Hematopoietic multipotent progenitor cell (in vitro differentiated cells): ENCODE measurements around the gene ZMYM4. TPM values are rescaled to one million over a fixed set of nuclear protein-coding genes. Genes with fewer than 3 reads are reported as not detected.

Experiments
- DNase-seq, 3 donors: peaks; one replicate each; pipeline ENCODE4 v3.0.0-alpha.2; 2011 to 2015; ENCODE audit warnings: low read depth in 2 of 3, low spot score in 2 of 3
- total RNA-seq: library from RNA; depleted of rRNA; stranded (reverse); fragments of >200 nt; gene quantifications from one replicate; pipeline ENCODE4 v1.2.3, GENCODE V29; 2012

ZMYM4 gene
- total RNA-seq, 1 donor, result 26.7 TPM

DNA sequence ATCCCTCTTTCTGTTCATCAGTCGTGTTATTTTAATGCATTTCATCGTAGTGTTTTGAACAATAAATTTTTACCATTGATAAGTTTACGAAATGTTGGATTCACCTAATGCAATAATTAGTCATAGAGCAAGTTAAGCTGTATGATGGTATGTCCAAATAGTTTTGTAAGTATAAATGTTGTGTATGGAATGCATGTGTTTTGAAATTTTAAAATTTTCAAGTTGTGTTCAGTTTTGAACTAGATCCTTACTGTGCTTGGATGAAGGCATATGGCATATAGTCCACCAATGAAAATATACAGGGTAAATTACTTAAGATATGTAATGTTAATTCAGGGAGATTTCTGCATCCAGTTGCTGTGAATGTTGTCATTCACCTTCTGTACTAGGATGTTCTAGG lies 2.3 kb downstream of the ZMYM4 start:
- DNase-seq, result no peak

GRCh38 chr1:35274197-35274596 lies 5.7 kb downstream of the ZMYM4 start:
- DNase-seq, result no peak

DNA sequence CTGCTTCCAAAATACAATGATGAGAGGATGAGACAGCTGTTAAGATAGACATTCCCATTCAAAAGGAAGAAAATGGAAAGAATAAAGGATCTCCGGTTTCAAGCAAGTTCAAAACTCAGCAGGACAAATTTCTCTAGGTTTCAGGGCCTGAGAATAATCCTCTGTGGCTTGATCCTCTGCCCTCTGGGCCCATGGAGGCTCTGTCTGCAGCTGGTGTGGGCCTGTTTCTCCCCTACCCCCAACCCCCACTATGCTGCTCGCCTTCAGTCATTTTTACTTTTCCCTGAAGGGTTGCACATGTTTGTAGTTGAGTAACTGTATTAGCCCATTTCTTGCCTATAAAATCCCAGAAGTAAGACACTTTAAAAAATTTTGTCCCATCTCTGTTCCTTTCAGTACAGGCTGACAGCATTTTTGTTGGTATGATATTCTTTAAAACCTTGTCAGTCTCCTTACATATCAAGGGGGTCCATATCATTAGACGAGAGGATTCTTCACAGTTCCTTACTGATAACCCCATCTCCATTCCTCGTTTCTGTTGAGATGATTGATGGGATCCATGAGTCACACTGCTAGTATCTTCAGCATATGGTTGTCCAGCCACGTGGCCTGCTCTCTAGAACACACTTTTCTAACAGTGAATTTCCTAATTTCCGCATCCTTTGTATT lies 10.5 kb downstream of the ZMYM4 start:
- no peak for DNase-seq

- DNase-seq, result no peak
These were observed 11.0 kb downstream of the ZMYM4 start for GRCh38 chr1:35279555-35279904.

GRCh38 chr1:35280006-35280405 lies 11.5 kb downstream of the ZMYM4 start:
- no peak for DNase-seq

DNA sequence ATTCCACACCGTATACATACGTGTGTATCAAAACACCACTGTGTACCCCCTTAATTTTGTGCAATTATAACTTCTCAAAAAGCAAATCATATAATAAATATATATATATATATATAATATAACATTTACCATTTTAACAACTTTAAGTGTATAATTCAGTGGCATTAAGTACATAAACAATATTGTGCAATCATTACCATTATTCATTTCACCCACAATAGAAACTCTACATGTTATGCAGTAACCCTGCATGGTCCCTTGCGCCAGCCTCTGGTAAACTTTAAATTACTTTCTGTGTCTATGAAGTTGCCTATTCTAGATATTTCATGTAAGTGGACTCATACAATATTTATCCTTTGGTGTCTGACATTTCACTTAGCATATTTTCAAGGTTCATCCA lies 13.1 kb downstream of the ZMYM4 start:
- DNase-seq, result no peak

- no peak for DNase-seq
These were observed 13.7 kb downstream of the ZMYM4 start for GRCh38 chr1:35282172-35282571.

DNA sequence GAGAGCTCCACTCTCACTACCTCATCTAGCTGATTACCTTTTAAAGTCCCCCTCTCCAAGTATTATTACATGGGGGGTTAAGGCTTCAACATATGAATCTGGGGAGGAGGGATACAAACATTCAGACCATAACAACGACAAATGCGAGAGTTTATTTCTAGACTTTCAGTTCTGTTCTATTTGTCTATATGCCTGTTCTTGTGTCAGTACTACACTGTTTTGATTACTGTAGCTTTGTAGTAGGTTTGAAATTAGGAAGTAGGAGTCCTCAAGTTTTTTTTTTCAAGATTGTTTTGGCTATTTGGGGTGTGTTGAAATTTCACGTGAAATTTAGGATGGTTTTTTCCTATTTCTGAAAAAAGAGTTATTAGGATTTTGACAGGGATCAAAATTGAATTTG lies 16.3 kb downstream of the ZMYM4 start:
- no peak for DNase-seq

- no peak for DNase-seq
These were observed 17.5 kb downstream of the ZMYM4 start for GRCh38 chr1:35285771-35286606.

DNA sequence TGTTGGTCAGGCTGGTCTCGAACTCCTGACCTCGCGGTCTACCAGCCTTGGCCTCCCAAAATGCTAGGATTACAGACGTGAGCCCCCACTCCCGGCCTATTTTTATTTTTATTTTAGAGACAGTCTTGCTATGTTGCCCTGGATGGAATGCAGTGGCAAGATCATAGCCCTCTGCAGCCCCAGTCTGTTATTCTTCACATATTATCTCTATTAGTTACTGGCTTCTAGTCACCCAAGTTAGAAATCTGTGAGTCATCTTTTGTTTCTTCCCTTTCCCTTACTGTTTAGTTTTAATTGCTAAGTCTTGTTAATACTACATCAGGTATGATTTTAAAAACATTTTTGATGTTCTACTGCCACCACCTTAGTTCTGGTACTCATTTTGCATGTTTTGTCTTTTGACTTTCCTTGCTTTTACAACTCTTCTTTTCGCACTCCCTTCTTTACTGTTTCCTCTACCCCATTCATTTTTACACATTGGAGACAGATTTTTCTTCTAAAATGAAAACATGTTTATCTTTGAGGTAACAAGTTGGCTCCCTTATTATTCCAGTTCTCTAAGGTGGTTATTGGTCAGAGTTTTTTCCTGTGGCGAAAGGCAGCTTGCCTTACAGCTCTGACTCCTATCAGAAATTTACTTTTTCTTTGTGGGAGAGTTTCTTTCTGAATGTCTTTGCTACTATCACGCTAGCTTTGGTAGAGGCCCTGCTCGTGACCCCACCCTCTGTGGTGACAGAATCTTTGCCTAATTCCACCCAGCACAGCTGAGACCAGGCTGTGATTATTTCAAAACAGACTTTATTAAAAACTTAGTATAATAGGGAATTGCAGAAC lies 19.5 kb downstream of the ZMYM4 start:
- DNase-seq, result peak in 2 of 3 donors; percentile 12 to 30

DNA sequence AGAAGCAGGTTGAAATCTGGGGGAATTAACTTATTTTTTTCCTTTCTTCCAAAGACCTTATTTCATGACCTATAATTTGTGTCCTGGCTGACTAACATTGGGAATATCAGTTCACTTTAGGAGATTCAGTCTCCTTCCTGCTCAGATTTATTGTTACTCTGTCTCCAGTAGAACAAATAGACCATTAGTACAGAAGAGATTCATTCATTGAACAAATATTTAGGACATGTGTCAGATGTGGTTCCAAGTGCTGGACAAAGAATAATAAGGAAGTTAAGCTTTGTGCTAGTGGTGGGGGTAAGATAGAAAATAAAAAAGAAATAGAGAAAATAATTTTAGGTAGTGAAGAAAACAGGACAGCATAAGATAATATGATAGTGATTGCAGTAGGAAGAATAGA lies 20.3 kb downstream of the ZMYM4 start:
- DNase-seq, result no peak

GRCh38 chr1:35290452-35290851 lies 21.9 kb downstream of the ZMYM4 start:
- no peak for DNase-seq

DNA sequence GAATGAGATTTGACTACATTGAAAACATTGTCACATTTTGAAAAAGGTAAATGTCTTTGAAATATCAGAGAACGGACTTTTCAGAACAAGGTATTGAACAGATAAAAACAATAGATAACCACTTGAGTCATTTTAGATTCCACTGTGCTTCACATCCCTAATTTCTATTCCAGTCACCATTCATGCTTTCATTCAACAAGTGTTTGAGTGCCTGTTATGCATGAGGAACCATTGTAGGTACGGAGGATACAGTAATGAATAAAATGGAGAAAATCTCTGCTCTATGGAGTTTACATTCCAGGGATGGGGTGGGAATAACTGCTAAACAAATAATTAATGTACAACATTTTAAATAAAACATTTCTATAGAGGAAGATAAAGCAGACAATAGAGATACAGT lies 26.3 kb downstream of the ZMYM4 start:
- DNase-seq, result no peak

GRCh38 chr1:35297886-35298285 lies 29.4 kb downstream of the ZMYM4 start:
- no peak for DNase-seq

DNA sequence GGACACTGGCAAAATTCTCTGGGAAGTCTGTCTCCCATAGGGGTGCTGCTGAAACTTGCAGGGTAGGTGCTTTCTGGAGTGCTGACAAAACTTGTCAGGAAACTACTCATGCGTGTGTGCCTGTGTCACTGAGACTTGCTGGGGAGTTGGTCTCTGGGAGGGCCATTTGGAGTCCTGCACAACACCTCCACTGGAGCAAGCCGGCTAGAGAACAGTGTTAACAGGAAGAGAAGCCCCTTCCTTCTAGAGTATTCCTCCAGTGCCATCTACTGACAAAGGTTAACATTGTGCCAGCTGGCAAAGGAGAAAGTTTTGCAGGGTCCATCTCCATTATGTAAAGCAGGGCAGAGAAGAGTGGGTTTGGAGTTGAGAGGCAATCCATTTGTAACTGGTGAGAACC lies 30.0 kb downstream of the ZMYM4 start:
- DNase-seq, result peak; percentile 9 to 90 (median 72)

DNA sequence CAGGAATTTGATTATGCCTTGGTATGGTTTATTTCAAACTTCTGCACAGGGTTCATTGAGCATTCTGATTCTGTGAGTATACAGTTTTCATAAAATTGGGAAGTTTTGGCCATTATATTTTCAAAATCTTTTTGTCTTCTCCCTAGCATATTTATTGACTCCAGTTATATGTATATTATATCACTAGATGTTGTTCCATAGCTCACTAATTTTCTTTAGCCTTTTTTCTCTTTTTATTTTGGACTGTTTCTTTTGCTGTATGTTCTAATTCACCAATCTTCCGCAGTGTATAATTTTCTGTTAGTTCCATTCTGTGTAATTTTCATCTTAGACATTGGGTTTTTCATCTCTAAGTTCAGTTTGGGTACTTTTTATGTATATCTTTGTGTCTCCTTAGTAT lies 31.9 kb downstream of the ZMYM4 start:
- no peak for DNase-seq

GRCh38 chr1:35301674-35302392 lies 33.3 kb downstream of the ZMYM4 start:
- DNase-seq, result no peak

DNA sequence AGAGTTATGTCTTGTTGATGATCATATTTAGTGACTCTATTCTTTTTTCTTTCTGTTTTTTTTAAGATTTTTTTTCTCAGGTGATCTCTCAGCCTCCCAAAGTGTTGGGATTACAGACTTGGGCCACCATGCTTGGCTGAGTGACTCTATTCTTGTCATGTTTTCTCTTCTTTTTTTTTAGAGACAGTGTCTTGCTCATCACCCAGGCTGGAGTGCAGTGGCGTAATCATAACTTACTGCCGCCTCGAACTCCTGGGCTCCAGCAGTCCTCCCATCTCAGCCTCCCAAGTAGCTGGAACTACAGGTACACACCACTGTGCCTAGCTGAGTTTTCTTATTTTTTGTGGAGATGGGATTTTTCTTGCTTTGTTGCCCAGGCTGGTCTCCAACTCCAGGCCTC lies 36.9 kb downstream of the ZMYM4 start:
- DNase-seq, result no peak

- no peak for DNase-seq
These were observed 47.1 kb downstream of the ZMYM4 start for GRCh38 chr1:35315649-35316048.

- DNase-seq, result no peak
These were observed 47.8 kb downstream of the ZMYM4 start for GRCh38 chr1:35316264-35316663.
